Natural killer cell (primary cell): ENCODE measurements around the gene ZNF565. TPM values are rescaled to one million over a fixed set of nuclear protein-coding genes. Genes with fewer than 3 reads are reported as not detected.

ENCODE experiments used
- ATAC-seq, 3 donors: fragments of 150-1000 bp in 2 of 3; fragments of 200-7000 bp in 1 of 3; cut with Tn5 transposase; 1 replicate in 1 of 3; 2 replicates in 2 of 3; pipeline ENCODE4 v1.10.0; 2021; ENCODE audit warnings: mild to moderate bottlenecking in 2 of 3, moderate library complexity in 2 of 3
- DNase-seq, 2 donors: peaks; one replicate each; pipeline versions ENCODE4 v3.0.0 to v3.0.0-alpha.2; 2013 to 2021; ENCODE audit warnings: mixed read lengths in 1 of 2
- H3K27ac ChIP-seq: one replicate; pipeline ENCODE4 v1.5.1; 2013; ENCODE audit warnings: mild to moderate bottlenecking, low read length
- H3K27me3 ChIP-seq: one replicate; pipeline ENCODE4 v1.6.1; 2013; ENCODE audit warnings: low read length; ENCODE audit not compliant: control insufficient read depth, insufficient read depth
- H3K36me3 ChIP-seq: one replicate; pipeline ENCODE4 v1.6.1; 2013; ENCODE audit warnings: low read length; ENCODE audit not compliant: control insufficient read depth, insufficient read depth
- H3K4me1 ChIP-seq: one replicate; pipeline ENCODE4 v1.6.1; 2013; ENCODE audit warnings: low read length; ENCODE audit not compliant: control insufficient read depth, insufficient read depth
- H3K4me3 ChIP-seq: one replicate; pipeline ENCODE4 v1.5.1; 2013; ENCODE audit warnings: low read length
- H3K9me3 ChIP-seq: one replicate; pipeline ENCODE4 v1.6.1; 2013; ENCODE audit warnings: low read length; ENCODE audit not compliant: control insufficient read depth, insufficient read depth
- H3K27ac Mint-ChIP-seq, 2 donors: one replicate each; pipeline ENCODE4 v1.8.0; 2022; ENCODE audit warnings: mild to moderate bottlenecking in 2 of 2, mixed read lengths in 2 of 2, moderate library complexity in 1 of 2
- H3K27me3 Mint-ChIP-seq, 2 donors: one replicate each; pipeline ENCODE4 v1.8.0; 2022; ENCODE audit warnings: low read depth in 2 of 2, mixed read lengths in 2 of 2
- H3K36me3 Mint-ChIP-seq: one replicate; pipeline ENCODE4 v1.8.0; 2022; ENCODE audit warnings: mixed read lengths
- H3K4me1 Mint-ChIP-seq, 2 donors: one replicate each; pipeline ENCODE4 v1.8.0; 2022; ENCODE audit warnings: mixed read lengths in 2 of 2
- H3K4me3 Mint-ChIP-seq: one replicate; pipeline ENCODE4 v1.8.0; 2022; ENCODE audit warnings: mild to moderate bottlenecking, moderate library complexity, mixed read lengths
- H3K9me3 Mint-ChIP-seq, 2 donors: one replicate each; pipeline ENCODE4 v1.8.0; 2022; ENCODE audit warnings: mixed read lengths in 2 of 2
- CTCF ChIP-seq: fragments of 200-600 bp; IDR thresholded peaks from one replicate; pipeline ENCODE4 v1.8.0; 2022; ENCODE audit warnings: antibody characterized with exemption
- WGBS: methylation state at CpG from one replicate; pipeline ENCODE4 v1.1.7; 2013; ENCODE audit warnings: missing lambda C conversion rate; ENCODE audit not compliant: insufficient coverage; 5-methylcytosine and 5-hydroxymethylcytosine counted together
- intact Hi-C: fragments of 100-400 bp; cut with micrococcal nuclease; formaldehyde crosslinking; loops from one replicate; pipeline ENCODE4 v1.14.2; 2022
- total RNA-seq, 4 donors: library from RNA; stranded (reverse); fragments of 120-200 nt in 1 of 4; gene quantifications; one replicate each; pipeline versions ENCODE4 v1.2.3 to v1.2.4, GENCODE V29; 2013 to 2022

Gene ZNF565
- total RNA-seq, 3 donors from 2014 or later (not counting 1 experiment from before 2014, with no cell fraction given) = 7.7 to 19.1 (median 10.5) TPM

- DNase-seq (no peak), ATAC-seq (no peak)
- Histone ChIP-seq H3K9me3 (peaks cover 15% of the 10 kb centered on the region), H3K27ac (no peak overlapping the region), H3K36me3 (no peaks in the 10 kb centered on the region), H3K4me3 (no peak overlapping the region), H3K27me3 (no peaks in the 10 kb centered on the region), H3K4me1 (no peaks in the 10 kb centered on the region)
- peaks cover 4 to 10% of the 10 kb centered on the region in 2 donors for H3K9me3 Mint-ChIP-seq
- intact Hi-C loops = no loop called here
- H3K27ac Mint-ChIP-seq = no peak overlapping the region
- no peaks in the 10 kb centered on the region for H3K27me3 Mint-ChIP-seq
- H3K4me3 Mint-ChIP-seq = no peak overlapping the region
- TF ChIP-seq CTCF = no peak
- WGBS = 22% methylated on average over 37 of the region's 37 CpGs
- no peaks in the 10 kb centered on the region for H3K4me1 Mint-ChIP-seq
- H3K36me3 Mint-ChIP-seq = peaks cover 8% of the 10 kb centered on the region
Measured at GRCh38 chr19:36257520-36257876, 43.0 kb upstream of the ZNF565 start.

DNA sequence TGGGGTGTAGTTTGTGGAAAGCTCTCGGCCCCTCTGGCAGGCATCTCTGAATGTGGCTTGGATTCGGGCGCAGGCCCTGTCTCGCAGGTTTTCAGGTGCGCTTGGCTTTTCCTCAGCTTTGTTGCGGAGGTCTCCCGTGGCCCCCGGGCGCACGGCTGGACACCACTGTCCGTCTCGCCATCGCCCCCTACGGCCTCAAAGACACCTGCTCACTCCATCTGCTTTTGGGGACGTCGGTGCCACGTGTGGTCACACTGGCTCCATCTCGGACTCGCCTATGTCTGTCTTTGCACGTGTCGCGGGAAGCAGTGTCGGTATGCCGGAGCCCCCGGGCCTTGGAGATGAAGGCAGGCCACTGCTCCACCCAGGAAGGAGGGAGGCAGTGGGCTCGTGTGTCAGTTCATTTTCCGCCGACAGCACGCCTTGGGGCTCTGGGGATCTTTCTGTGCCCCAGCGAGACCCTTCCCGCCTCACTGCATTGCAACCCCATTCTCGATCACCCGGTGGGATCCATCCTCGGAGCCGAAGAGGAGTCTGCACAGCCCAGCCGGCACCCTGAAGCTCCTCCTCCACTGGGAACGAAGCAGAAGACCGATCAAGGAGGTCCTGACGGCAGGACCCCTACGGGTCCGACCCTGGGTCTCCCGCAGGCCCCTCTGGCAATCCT is 42.5 kb upstream of the ZNF565 start:
- H3K36me3 Mint-ChIP-seq = peaks cover 8% of the 10 kb centered on the region
- no peak for DNase-seq
- Histone ChIP-seq H3K9me3 (peaks cover 15% of the 10 kb centered on the region), H3K36me3 (no peaks in the 10 kb centered on the region), H3K27ac (no peak overlapping the region), H3K4me1 (no peaks in the 10 kb centered on the region), H3K4me3 (no peak overlapping the region), H3K27me3 (no peaks in the 10 kb centered on the region)
- no peaks in the 10 kb centered on the region for H3K4me1 Mint-ChIP-seq
- 68% methylated on average over 42 of the region's 42 CpGs for WGBS
- H3K9me3 Mint-ChIP-seq = peaks cover 4 to 10% of the 10 kb centered on the region in 2 donors
- H3K27me3 Mint-ChIP-seq = no peaks in the 10 kb centered on the region
- no peak overlapping the region for H3K27ac Mint-ChIP-seq
- TF ChIP-seq CTCF = no peak
- no peak overlapping the region for H3K4me3 Mint-ChIP-seq
- intact Hi-C loops = no loop called here
- ATAC-seq = no peak

DNA sequence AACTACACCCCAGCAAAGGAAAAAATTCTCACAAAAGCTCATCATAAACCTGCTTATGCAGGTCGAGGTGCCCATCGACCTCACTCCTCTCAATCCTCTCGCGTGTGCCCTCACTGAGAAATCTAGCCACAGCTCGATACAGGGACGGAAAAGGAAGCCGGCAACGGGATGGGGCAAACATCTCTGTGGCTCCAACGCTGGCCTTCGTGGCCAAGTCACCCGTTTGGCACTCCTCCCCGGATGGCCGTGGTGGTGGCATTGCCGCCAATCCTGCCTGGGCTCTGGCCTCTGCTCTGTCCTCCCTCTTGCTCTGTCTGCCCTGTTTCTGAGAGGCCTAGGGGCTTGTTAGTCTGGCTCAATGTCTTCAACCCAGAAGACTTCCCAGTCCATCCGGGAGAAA is 41.6 kb upstream of the ZNF565 start:
- no peak for ATAC-seq
- no peak for TF ChIP-seq CTCF
- H3K4me1 ChIP-seq = no peaks in the 10 kb centered on the region
- Mint-ChIP-seq H3K9me3 (peaks cover 4 to 10% of the 10 kb centered on the region in 2 donors), H3K36me3 (peaks cover 8% of the 10 kb centered on the region), H3K4me3 (no peak overlapping the region), H3K4me1 (no peaks in the 10 kb centered on the region), H3K27ac (no peak overlapping the region), H3K27me3 (no peaks in the 10 kb centered on the region)
- intact Hi-C loops = no loop called here
- H3K4me3 ChIP-seq = no peak overlapping the region
- peaks cover 18% of the 10 kb centered on the region for H3K9me3 ChIP-seq
- no peaks in the 10 kb centered on the region for H3K36me3 ChIP-seq
- no peaks in the 10 kb centered on the region for H3K27me3 ChIP-seq
- no peak for DNase-seq
- WGBS = 94% methylated on average over 15 of the region's 15 CpGs
- H3K27ac ChIP-seq = no peak overlapping the region

- 90% methylated on average over 28 of the region's 28 CpGs for WGBS
- DNase-seq (no peak), ATAC-seq (no peak)
- H3K4me1 Mint-ChIP-seq = no peaks in the 10 kb centered on the region
- Histone ChIP-seq H3K27ac (no peak overlapping the region), H3K36me3 (no peaks in the 10 kb centered on the region), H3K27me3 (no peaks in the 10 kb centered on the region), H3K4me1 (no peaks in the 10 kb centered on the region), H3K4me3 (no peak overlapping the region), H3K9me3 (peaks cover 21% of the 10 kb centered on the region)
- H3K27ac Mint-ChIP-seq = no peak overlapping the region
- peaks cover 8% of the 10 kb centered on the region for H3K36me3 Mint-ChIP-seq
- H3K27me3 Mint-ChIP-seq = no peaks in the 10 kb centered on the region
- no peak for TF ChIP-seq CTCF
- intact Hi-C loops = no loop called here
- peaks cover 4 to 10% of the 10 kb centered on the region in 2 donors for H3K9me3 Mint-ChIP-seq
- no peak overlapping the region for H3K4me3 Mint-ChIP-seq
Measured at GRCh38 chr19:36255316-36255715, 40.9 kb upstream of the ZNF565 start.
